HG03196 (cell line): Measurements from ENCODE around the gene HIF3A.
"Not testable (repeated sequence)": the region's sequence is repeated elsewhere in the genome, so short reads cannot be mapped to it uniquely, and the experiment has no call there.

Source experiments
- ATAC-seq: cut with Tn5 transposase; IDR thresholded peaks from one replicate; pipeline ENCODE4 v1.9.1; 2021; ENCODE audit not compliant: unreplicated experiment

The HIF3A gene

DNA sequence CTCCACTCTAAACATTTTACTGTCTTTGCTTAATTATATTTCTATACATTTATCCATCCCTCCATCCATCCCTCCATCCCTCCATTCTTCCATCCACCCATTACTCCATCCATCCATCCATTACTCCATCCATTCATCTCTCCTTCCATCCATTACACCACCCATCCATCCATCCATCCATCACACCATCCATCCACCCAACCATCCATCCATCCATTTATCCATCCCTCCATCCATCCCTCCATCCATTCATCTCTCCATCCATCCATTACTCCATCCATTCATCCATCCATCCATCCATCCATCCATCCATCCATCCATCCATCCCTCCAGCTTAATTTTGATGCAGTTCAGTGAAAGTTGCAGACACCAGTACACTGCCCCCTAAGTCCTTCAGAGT lies 5.0 kb upstream of the HIF3A start:
- no peak for ATAC-seq

- ATAC-seq = no peak
These were observed 2.3 kb upstream of the HIF3A start for GRCh38 chr19:46294494-46294893.

GRCh38 chr19:46295401-46296201 lies 1.2 kb upstream of the HIF3A start:
- no peak for ATAC-seq

DNA sequence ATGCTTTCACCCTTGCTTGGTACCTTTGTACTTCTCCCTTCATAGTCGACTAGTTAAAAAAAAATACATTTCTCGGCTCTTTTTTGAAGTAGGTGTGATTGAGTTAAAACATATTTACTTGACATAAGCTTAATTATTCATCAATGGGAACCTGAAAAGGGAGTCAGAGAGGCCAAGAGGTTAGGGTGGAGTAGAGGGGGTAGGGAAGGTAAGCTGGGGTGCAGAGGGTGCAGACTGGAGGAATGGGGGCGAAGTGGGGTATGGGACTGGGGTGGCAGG lies 701 bp upstream of the HIF3A start:
- no peak for ATAC-seq

DNA sequence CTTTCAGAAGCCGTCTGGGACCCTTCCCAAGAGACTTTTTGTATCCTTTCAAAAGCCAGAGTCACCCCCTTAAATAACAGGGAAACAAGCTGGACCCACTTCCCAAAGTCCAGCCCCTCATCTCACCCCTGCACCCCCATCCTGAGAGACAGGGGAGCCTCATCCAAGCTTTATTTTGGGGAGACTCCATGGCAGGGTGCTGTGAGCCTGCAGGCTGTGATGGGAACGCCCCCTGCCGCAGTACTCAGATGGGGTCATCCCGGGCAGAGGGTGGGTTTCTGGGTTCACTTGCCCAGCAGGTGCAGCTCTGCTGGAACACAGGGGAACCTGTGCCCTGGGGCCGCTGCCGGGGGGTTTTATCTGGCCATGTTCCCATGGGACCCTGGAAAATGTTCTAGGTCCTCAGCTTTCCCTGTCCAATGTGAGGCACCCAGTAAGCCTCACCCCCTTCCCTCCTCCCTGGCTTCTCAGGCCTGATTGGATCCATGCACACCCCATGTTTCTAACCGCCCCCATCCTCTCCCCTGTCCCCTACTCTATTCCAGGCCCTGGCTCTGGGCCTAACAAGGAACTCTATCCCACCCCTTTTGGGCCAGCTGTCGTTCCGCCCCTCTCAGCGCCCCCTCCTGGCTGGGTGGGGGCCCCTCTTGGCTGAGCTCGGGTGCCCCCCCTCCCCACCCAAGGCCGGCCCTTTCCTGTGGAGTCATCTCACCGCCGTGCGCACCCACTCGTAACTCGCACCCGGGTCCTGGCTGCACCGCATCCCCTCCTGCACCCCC lies 1.0 kb downstream of the HIF3A start:
- ATAC-seq = no peak

DNA sequence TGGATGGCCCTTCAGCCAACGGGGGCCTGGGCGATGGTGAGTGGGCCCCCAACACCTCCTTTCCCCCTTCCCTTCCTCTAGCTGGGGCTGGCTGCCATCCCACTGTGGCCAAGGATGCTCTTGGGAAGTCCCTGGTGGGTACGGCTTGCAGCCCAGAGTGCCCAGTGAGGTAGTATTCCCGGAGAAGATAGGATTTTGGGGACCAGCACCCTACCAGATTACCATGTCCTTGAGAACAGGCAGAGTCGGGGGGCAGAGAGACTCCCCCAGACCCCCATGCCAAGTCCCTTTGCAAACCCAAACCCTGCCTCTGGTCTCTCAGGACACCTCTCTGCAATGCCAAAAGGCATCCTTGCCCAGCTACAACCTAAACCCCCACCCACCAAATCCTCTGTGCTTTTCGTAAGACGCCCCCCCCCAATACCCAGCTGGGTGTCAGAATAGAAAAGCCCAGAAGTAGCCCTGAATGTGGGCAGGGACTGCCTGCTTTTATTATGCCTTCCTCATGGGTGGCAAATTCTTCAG lies 1.7 kb downstream of the HIF3A start:
- no peak for ATAC-seq

GRCh38 chr19:46299004-46299509 lies 2.2 kb downstream of the HIF3A start:
- no peak for ATAC-seq

GRCh38 chr19:46299695-46300094 lies 2.9 kb downstream of the HIF3A start:
- ATAC-seq = no peak

GRCh38 chr19:46303322-46303690 lies 6.5 kb downstream of the HIF3A start:
- no peak for ATAC-seq

GRCh38 chr19:46303691-46304397 lies 7.0 kb downstream of the HIF3A start:
- ATAC-seq = no peak

DNA sequence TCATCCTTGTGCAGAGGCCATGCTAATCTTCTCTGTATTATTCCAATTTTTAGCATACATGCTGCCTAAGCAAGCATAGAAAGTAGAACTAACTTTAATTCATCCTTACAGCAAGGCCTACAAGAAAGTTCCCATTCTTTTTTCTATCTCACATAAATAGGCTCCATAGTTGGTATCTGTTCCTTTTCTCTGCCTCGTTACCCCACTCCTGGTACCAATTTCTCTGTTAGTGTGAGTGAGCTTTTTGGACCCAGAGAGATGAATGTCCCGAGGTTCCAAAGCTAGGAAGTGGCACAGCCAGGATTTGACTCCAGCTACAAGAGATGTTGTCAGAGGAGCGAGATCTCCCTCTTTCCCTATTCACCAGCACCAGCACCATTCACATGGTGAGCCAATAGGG lies 9.7 kb downstream of the HIF3A start:
- ATAC-seq = no peak

DNA sequence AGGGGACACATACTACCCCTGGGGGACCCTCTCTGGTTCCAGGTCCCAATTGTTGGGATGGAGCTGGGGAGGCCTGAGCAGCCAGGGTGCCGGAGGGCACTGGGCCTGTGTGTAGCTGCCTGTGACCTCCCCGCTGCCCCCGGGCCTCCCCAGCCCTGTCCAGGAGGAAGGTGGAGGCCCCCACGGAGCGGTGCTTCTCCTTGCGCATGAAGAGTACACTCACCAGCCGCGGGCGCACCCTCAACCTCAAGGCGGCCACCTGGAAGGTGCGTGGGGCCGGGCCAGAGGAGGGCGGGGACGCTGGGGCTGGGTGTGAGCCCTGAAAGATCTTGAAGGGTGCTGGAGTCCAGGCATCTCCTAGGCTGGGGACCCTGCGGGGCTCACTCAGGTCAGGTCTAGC lies 11.7 kb downstream of the HIF3A start:
- no peak for ATAC-seq

- no peak for ATAC-seq
These were observed 12.2 kb downstream of the HIF3A start for GRCh38 chr19:46309056-46309455.

DNA sequence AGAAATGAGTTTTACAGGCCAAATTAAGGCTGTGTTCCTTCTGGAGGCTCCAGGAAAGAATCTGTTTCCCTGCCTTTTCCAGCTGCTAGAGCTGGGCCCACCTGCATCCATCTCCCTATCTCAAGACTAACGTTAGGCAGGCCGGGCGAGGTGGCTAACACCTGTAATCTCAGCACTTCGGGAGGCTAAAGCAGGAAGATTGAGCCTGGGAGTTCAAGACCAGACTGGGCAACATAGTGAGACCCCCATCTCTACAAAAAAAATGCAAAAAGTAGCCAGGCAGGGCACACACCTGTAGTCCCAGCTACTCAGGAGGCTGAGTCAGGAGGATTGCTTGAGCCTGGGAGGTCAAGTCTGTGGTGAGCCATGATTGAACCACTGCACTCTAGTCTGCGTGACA lies 14.6 kb downstream of the HIF3A start:
- no peak for ATAC-seq

GRCh38 chr19:46313540-46314469 lies 17.0 kb downstream of the HIF3A start:
- ATAC-seq = not testable (repeated sequence)

DNA sequence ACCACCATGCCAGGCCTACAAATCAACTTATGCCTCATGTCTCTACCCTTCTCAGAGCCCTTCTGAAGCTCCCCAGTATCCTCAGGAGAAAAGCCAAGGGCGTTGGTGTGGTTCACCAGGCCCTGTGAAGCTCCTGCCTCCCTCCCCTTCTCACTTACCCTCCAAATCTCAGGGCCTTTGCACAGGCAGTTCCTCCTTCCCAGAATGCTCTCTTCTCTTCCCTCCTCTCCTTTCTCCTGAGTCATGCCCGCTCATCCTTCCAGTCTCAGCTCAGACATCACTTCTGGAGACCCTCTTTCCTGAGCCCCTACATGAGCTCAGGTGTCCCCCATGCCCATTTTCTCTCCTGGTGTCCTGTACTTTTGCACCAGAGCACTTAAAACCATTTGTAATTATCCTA lies 20.5 kb downstream of the HIF3A start:
- no peak for ATAC-seq

DNA sequence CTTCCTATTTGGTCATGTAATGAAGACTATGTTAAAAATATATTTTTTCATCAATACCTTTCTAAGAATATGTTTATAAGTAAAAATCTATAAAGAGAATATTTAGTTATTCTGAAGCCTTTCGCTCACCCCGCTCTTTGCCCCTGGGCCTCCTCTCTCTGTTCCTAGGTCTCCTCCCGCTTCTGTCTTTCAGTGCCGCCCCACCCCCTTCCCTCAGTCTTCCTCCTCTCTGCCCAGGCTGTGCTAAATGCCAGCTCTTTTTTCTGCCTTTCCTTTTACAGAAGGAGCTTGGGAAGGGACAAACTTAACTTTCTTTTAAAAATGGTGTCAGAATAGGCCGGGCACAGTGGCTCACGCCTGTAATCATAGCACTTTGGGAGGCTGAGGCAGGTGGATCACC lies 22.8 kb downstream of the HIF3A start:
- ATAC-seq = no peak

- ATAC-seq = no peak
These were observed 23.7 kb downstream of the HIF3A start for GRCh38 chr19:46320559-46320958.

DNA sequence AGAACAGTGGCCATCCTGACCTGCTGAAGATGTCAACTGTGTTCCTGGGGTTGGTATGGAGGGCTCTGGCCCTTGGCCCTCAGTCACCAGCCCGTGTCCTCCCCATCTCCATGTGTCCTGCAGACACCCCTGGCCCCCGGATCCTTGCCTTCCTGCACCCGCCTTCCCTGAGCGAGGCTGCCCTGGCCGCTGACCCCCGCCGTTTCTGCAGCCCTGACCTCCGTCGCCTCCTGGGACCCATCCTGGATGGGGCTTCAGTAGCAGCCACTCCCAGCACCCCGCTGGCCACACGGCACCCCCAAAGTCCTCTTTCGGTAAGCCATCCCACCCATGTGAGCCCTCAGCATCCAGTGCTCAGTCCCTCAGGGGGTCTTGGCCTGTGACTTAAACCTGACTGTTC lies 24.8 kb downstream of the HIF3A start:
- ATAC-seq = no peak

GRCh38 chr19:46323227-46323626 lies 26.4 kb downstream of the HIF3A start:
- ATAC-seq = not testable (repeated sequence)

GRCh38 chr19:46324277-46324676 lies 27.4 kb downstream of the HIF3A start:
- ATAC-seq = no peak
